HG02759 (cell line): ENCODE measurements around the gene LIN54.
"Not testable (repeated sequence)": the region's sequence is repeated elsewhere in the genome, so short reads cannot be mapped to it uniquely, and the experiment has no call there.

Source experiments
- ATAC-seq: cut with Tn5 transposase; IDR thresholded peaks from one replicate; pipeline ENCODE4 v1.9.1; 2021; ENCODE audit warnings: mild to moderate bottlenecking, moderate library complexity; ENCODE audit not compliant: unreplicated experiment

Gene LIN54

DNA sequence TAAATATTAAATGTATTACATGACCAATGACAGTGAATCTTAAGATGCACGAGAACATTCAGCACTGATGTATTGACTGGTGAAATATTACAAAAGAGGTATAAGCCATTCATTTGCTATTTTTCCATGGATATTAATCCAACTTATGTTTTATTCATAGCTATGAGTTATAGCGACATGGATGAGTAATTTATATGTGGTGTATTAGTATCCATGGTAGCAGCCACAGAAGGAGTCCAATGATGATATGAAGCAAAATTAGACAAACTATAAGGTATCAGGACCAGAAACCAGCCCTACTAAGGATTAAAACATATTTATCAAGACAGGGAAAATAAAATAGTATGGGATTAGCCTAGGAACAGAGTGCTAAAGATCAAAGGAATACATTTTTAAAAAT is 59.4 kb downstream of the LIN54 start:
- ATAC-seq: no peak

DNA sequence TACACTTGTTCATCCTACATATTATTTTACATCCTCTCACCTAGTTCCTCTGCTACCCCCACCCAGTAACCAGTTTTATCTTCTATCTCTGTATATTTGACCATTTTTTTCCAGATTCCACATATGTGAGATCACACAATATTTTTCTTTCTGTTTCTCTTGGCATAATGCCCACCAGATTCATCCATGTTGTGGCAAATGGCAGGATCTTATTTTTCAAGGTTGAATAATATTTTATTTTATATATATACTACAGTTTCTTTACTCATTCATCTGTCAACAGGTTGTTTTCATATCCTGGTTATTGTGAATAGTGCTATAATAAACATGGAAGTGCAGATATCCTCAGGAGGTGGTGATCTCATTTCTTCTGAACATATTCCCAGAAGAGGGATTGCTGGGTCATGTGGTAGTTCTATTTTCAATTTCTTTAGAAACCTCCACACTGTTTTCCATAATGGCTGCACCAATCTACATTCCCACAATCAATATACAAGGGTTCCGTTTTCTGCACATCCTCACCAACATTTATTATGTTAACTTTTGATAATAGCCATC is 61.9 kb downstream of the LIN54 start:
- ATAC-seq: no peak

DNA sequence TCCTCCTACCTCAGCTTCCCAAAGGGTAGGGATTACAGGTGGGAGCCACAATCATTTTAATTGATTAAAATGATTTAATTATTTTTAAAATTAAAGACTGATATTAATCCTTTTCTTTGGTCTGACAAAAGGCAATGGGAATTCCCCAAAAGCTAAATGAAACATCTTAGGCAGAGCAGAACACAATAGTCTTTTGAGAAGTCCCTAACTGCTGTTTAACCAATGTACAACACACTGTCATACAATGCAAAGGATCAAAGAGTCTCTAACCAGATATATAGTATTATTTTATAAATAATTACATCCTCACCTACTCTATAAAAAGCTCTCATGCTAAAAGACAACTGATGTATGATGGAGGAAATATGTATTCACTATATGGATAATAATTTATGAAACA is 63.1 kb downstream of the LIN54 start:
- ATAC-seq: no peak

DNA sequence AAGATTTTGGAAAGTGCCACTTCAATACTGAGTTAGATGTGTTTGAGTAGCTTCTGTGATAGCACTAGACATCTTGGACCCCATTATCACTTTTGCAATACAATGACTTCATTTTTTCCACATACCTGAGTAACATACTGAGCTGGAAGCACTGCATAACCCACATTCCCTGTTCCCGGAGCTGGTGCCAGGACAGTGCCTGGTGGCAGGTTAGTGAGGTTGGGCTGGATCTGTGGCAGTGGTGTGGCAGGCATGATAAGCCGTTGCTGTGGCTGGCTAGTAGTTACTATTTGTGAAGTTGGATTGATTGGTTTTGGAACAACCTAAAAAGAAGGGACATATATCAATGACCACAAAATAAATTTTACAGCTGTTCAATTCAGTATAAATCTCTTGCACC is 71.2 kb downstream of the LIN54 start:
- no peak for ATAC-seq

DNA sequence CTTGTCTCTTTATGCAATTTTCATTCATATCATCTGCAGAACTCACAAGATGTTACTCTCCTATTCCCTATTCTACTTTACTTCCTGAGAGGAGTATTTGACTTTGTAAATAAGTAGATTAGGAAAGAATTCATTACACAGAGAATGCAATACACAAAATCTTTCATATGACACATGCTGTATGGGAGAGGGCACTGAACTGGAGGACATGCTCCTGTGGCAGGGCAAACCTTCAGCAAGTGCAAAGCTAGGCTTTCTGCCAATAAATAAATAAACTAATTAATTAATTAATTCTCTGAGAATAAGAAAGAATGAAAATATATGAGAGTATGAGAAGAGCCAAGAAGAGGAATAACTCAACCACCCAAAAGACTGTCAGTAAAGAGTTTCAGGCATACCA is 76.2 kb downstream of the LIN54 start:
- ATAC-seq: no peak

DNA sequence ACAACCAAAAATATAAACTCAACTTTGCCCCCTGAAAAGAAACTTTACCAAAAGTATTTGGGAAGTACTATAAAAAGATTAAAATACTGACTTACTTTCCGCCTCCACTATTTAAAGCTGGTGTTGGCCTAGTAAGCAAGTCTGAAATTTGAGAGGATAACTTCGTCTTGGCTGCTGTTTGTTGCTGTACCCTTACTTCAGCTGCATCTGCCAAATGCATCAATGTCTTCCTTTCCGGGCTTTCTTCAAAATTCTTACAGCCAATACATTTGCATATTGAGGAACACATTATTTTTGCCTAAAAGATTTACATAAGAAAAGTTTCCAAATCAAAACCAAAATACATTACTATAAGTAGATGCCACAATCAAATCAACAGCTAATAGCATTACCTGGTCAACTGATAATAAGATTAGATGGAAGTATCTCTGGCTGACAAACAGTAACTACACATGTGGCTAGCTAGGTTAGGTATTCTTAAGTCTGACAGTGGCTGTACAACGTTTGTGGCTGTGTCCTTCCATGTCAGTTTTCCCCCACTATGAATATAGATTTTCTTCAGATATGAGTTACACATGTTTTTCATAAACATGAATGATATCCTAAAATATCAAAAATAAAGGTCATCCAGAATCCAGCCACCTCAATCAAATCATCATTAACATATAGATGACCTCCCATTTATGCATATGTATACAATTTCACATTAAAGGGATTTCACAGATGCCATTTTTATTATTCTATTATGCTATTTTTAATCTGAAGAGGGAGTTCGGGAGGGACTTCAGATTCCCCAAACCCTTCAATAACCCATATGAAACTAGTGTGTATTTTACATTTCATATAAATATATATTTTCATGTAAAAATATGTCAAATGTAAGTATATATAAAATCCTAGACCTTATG is 79.5 kb downstream of the LIN54 start:
- no peak for ATAC-seq

DNA sequence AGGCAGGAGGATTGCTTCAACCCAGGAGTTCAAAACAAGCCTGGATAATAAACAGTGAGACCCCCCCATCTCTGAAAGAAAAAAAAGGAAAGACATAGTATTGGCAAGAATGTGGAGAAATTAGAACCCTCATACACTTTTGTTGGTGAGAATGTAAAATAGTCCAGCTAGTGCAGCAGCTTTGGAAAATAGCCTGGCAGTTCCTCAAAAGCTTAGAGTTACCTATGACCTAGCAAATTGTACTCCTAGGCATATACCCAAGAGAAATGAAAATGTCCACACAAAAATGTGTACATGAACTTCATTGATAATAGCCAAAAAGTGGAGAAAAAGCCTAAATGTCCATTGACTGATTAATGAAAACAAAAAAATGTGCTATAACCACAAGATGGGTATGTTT is 88.8 kb downstream of the LIN54 start:
- no peak for ATAC-seq

DNA sequence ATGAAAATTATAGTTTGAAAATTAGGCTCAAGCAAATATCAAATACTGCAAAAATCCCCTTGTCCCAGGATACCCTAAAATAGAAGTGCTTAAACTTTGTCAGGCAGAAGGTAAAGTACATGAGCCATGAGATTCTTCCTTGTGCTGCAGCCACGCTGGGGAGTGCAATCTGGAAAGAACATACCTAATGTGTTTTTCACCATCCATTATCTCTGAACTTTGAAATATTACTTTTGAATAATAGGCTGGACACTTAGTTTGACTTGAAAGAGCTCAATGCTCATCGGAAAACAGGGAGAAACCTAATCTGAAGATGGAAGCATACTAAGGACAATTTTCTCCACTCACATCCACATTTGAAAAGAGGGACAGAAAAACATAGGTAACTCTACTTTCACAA is 91.2 kb downstream of the LIN54 start:
- ATAC-seq: no peak

DNA sequence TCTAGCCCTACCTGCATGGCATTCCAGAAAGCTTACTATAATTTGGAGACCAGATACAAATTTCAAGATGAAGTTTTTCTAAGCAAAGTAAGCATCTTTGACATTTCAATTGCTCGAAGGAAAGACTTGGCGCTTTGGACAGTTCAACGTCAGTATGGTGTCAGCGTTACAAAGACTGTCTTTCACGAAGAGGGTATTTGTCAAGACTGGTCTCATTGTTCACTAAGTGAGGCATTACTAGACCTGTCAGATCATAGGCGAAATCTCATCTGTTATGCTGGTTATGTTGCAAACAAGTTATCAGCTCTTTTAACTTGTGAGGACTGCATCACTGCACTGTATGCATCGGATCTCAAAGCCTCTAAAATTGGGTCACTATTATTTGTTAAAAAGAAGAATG is 92.5 kb downstream of the LIN54 start:
- ATAC-seq: no peak

DNA sequence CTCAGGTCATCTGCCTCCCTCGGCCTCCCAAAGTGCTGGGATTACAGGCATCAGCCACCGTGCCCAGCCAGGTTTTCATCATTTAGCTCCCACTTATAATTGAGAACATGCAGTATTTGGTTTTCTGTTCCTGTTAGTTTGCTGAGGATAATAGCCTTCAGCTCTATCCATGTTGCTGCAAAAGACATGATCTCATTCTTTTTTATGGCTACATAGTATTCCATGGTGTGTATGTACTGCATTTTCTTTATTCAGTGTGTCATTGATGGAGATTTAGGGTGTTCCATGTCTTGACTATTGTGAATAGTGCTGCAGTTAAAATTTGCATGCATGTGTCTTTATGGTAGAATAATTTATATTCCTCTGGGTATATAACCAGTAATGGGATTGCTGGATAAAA is 96.7 kb downstream of the LIN54 start:
- ATAC-seq: not testable (repeated sequence)

DNA sequence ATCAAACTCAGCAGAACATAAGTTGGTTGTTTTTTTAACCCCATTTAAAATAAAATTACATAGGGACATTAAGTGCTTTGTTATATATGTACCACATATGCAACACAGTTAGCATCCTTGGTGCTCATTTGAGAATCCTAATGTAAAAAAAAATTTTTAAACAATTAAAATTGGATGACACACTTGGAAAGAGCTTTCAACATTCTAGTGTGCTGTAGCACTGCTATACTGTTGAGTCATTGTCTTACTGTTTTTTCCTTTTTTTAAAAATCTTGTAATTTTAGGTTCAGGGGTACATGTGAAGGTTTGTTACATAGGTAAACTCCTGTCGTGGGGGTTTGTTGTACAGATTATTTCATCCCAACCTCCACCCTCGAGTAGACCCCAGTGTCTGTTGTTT is 97.3 kb downstream of the LIN54 start:
- ATAC-seq: no peak

DNA sequence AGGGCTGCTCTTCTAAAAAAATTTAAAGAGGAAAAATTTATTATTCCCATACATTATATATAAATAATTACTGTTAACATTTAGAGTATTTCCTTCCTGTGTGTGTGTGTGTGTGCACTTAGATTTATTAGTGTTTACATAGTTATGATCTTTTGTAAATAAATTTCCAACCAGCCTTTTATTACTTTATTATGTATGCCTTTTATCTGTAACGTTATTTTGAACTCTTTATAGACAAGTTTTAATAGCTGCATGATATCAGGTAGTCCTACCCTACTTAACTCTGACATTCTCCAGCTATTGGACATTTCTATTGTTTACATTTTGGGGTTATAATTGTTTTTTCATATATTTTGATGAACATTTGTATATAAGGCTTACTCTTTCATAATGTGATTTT is 101.3 kb downstream of the LIN54 start:
- ATAC-seq: no peak

DNA sequence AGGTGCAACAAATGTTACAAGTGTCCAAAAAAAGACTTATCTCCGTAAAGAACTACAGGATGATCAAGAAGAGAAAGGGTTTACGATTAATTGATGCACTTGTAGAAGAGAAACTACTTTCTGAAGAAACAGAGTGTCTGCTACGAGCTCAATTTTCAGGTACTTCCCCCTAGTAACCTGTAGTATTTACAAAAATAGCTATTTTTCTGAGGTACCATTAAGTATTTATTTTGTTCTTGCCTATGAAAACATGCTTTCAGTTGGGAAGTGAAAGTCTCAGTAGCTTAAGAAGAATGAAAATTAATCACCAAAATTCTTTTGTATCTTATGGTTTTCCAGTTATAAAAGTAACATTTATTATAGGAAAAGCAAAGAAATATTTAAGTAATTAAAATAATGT is 104.2 kb downstream of the LIN54 start:
- ATAC-seq: no peak

DNA sequence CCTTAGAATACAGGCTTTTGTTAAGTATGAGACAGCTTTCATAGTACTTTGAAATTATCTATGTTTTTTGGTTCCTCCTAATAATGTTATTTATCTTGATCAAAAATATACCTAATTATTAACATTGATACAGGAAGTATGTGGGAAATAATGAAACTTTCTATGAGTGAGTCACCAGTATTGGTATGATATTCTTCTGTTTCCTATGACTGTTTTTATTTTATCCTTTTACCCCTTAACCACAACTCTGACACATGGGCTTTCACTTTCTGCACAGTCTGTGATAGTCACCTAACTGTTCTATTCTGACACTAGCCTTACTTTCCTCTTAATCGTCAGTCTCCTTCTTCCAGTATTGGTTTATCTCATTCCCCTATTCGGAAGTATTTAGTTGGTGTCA is 105.4 kb downstream of the LIN54 start:
- ATAC-seq: peak; percentile 44

DNA sequence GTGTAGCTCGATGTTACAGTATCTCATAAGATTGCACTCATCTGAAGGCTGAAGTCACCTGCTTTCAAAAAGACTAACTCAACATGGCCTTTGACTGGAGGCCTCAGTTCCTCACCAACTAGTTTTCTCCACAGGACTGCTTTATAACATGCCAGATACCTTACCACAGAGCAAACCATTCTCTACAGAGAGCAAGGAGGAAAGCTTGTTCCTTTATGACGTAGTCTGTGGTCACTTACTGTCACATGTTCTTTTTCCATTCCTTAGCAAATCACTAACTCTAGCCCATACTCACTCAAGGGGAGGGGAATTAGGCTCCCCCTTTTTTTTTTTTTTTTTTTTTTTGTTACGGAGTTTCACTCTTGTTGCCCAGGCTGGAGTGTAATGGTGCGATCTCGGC is 106.9 kb downstream of the LIN54 start:
- no peak for ATAC-seq

DNA sequence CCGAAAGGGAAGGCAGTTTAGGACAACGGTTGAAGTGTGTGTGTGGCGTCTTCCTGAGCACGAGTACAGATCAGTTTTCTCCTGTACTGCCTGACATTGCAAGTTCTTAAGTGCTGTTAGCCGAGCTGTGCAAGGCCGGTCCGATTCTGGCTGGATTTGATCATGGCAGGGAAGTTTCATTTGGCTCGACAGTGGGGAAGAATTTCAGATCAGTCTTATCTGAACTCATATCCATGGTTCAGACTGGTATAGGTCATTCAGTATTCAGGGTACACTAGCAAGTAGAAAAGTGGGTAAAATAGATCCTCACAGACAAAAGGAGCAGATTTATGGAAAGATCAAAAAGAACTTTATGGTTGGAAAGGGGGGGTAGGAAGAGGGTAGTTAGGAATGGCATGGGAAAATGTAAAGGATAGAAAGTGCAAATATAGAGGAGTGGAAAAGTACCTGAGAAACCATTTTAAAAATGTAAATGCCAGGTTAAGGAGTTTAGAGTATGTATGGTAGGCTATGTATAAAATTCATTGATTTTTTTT is 109.4 kb downstream of the LIN54 start:
- ATAC-seq: no peak

DNA sequence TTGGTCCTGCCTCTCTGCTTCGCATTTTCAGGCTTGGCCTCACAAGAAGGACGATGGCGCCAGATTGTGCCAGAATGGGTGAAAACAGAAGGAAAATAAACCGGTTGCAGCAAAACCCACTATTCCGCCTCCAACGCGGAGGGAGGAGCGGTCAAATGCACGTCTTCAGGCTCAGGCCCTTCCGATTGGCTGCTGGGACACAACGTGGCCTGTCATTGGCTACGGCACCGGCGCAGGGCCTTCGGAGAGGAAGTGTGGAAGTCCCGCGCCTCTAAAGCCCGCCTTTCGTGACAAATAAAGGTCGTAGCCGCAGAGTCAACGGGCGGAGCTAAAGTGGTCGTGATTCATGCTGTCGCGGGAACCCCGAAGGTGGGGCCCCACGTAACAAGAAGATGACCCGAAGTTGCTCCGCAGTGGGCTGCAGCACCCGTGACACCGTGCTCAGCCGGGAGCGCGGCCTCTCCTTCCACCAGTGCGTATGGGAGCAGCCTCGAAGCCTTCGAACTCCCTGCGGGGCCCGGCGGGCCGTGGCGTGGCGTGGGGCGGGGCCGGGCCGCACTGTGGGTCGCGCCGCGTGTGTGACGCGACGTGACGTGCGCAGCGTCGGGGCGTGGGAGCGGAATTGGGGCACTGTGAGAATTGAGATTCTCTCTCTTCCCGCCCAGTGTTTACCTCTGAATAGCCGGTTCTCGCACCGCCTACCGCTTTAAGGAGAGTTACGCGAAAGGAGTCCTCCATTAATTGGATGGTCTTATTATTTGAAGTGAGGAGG is 110.0 kb downstream of the LIN54 start, which contains the start of gene THAP9:
THAP9 (plus strand) TSS at position 325 of the 772 bp plus-strand sequence; CDS start at position 393, 68 bp downstream.
- ATAC-seq: peak; percentile 92

DNA sequence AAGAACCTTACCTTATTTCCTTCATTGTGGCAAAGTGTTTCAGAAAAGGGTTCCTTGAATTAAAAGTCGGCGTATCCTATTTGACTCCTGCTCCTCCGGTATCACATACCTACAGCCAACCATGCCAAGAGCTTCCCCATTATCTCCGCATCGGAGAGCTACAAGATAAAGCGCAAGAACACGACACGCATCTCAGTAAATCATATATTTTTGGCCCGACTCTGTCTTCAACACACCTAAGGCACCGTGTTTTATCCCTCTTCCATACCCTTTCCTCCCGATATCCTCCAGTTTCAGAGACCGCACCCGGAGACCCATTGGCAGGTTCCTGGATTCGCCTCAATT is 110.6 kb downstream of the LIN54 start:
- ATAC-seq: peak; percentile 3

DNA sequence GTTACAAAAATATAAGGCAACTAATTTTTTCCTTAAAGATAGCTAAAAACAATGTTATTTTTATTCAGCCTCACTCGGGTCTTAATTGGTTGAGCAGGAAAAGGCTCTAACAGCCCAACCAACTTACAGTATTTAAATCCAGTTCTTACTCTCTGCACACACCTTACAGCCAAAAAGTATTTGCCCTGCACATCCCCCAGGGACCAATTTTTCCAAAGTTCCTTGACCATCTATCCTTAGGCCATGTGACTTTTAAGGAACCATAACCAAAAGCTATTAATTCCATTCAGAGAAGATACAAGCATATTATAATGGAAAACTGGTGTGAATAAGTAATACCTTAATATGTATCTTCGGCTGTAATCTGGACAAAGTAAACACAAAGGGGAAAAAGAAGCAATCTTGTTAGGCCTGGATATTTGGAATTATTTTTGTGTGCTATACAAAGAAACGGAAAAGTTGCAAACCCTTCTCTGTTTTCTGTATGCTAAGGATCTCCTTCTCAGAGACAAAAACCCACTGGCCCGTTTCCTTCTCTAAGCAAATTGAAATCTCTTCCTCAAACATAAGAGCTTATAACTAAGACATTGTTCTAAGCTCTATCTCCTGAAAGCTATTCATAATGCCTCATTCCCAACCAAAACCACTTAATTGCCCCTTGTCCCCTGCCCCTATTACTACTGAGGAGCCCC is 111.1 kb downstream of the LIN54 start:
- no peak for ATAC-seq

DNA sequence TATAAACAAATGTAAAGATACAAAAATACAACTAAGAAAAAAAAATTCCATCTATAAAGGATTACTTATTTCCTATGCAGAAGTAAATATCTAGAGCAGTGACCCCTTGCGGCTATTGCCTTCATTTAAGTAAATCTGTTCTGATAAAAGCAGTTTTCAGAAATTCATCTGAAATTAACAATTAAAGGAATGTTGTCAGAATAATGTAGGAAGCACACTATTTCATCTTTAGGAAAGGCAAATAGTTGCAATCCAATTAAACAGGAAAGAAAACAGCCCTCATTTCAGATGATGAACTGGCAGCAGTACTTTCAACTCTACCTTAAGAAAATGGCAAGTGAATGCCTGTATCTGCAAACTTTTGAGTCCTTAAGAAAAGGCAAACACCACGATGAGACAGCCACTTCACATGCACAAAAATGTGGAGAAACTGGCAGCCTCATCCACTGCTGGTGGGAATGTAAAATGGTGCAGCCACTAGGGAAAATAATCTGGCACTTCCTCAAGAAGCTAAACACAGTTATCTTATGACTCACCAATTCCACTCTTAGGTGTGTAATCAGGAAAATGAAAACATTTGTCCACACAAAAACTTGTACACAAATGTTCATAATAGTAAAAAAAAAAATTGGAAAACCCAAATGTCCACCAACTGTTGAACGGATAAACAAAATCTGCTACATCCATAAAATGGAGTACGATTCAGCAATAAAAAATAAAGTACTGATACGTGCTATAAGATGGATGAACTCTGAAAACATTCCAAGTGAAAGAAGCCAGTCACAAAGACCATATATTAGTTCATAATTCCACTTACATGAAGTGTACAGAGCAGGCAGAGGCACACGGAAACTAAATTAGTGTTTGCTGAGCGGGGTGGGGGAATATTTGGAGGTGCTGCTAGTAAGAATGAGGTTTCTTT is 112.0 kb downstream of the LIN54 start:
- no peak for ATAC-seq
